HepG2 (cell line): ENCODE data around the gene ERF. TPM values are rescaled to one million over a fixed set of nuclear protein-coding genes. Genes with fewer than 3 reads are reported as not detected.

Experiments used
- BORCS8-MEF2B ChIP-seq: sonication (generic); formaldehyde crosslinking; IDR thresholded peaks from 2 replicates; pipeline ENCODE4 v1.8.0; 2022; ENCODE audit warnings: mild to moderate bottlenecking, missing genetic modification reagents
- EHMT2 ChIP-seq: fragments of 200-600 bp; sonication (generic); IDR thresholded peaks from 2 replicates; pipeline ENCODE4 v1.7.0; 2017; ENCODE audit warnings: antibody characterized with exemption, low read depth, low read length, borderline replicate concordance
- MTA3 ChIP-seq: sonication (generic); formaldehyde crosslinking; IDR thresholded peaks from 2 replicates; pipeline ENCODE4 v1.4.0; 2020; ENCODE audit warnings: missing genetic modification reagents
- REXO4 ChIP-seq: sonication (generic); formaldehyde crosslinking; IDR thresholded peaks from 2 replicates; pipeline ENCODE4 v1.8.0; 2022; ENCODE audit warnings: missing genetic modification reagents, mild to moderate bottlenecking, borderline replicate concordance
- RFX5 ChIP-seq: IDR thresholded peaks from 2 replicates; pipeline ENCODE4 v1.6.1; 2011; ENCODE audit warnings: low read depth, low read length, improper control_type of control experiment
- SCMH1 ChIP-seq: sonication (generic); formaldehyde crosslinking; IDR thresholded peaks from 2 replicates; pipeline ENCODE4 v1.9.0; 2021; ENCODE audit warnings: missing genetic modification reagents, mild to moderate bottlenecking, borderline replicate concordance
- SRSF4 ChIP-seq: fragments of 200-400 bp; formaldehyde crosslinking; IDR thresholded peaks from one replicate; pipeline ENCODE4 v1.6.1; 2018; ENCODE audit warnings: mild to moderate bottlenecking, low read depth, low read length, moderate library complexity; ENCODE audit not compliant: poor library complexity, severe bottlenecking
- ZFP41 ChIP-seq: sonication (generic); formaldehyde crosslinking; IDR thresholded peaks from 2 replicates; pipeline ENCODE4 v1.4.0; 2020; ENCODE audit warnings: mild to moderate bottlenecking, missing genetic modification reagents, borderline replicate concordance
- ZNF333 ChIP-seq: sonication (generic); formaldehyde crosslinking; IDR thresholded peaks from 2 replicates; pipeline ENCODE4 v1.4.0; 2020; ENCODE audit warnings: mild to moderate bottlenecking, missing genetic modification reagents, borderline replicate concordance
- ZNF749 ChIP-seq: sonication (generic); formaldehyde crosslinking; IDR thresholded peaks from 2 replicates; pipeline ENCODE4 v1.8.0; 2022; ENCODE audit warnings: mild to moderate bottlenecking, missing genetic modification reagents, moderate library complexity, borderline replicate concordance
- polyA plus RNA-seq, 8 experiments: library from polyadenylated mRNA; depleted of rRNA in 3 of 8; stranded (reverse) in 7 of 8; unstranded in 1 of 8; fragments of >200 nt; fragmentation: Illumina TruSeq in 4 of 8; extraction: Trizol in 4 of 8; gene quantifications; 2 replicates each; pipeline versions ENCODE4 v1.2.1 to v1.2.3, GENCODE V29; 2011 to 2016; ENCODE audit warnings: low read depth in 4 of 8, missing spikeins in 1 of 8, mixed read lengths in 1 of 8; ENCODE audit not compliant: insufficient read depth in 1 of 8
- total RNA-seq, 5 experiments: library from RNA; depleted of rRNA; stranded (reverse); fragments of >200 nt; fragmentation: Illumina TruSeq; extraction: Trizol; gene quantifications; 2 replicates each; pipeline ENCODE4 v1.2.3, GENCODE V29; 2016; ENCODE audit warnings: low read depth in 1 of 5
- TF ChIP-seq, protein P1 (sequence below), 2 experiments: IDR thresholded peaks; 2 replicates each; pipeline ENCODE4 v1.6.1; 2011 to 2012; ENCODE audit warnings: low read length in 2 of 2, borderline replicate concordance in 1 of 2, low read depth in 1 of 2, mild to moderate bottlenecking in 1 of 2, moderate library complexity in 1 of 2
- TF ChIP-seq, protein P2 (sequence below): sonication (generic); formaldehyde crosslinking; IDR thresholded peaks from 2 replicates; pipeline ENCODE4 v1.5.0; 2020; ENCODE audit warnings: mild to moderate bottlenecking, missing genetic modification reagents
- TF ChIP-seq, protein P3 (sequence below): sonication (generic); formaldehyde crosslinking; IDR thresholded peaks from 2 replicates; pipeline ENCODE4 v1.5.1; 2020; ENCODE audit warnings: missing genetic modification reagents, mild to moderate bottlenecking, borderline replicate concordance
- TF ChIP-seq, protein P4 (sequence below): sonication (generic); formaldehyde crosslinking; IDR thresholded peaks from 2 replicates; pipeline ENCODE4 v1.5.1; 2020; ENCODE audit warnings: missing genetic modification reagents, mild to moderate bottlenecking, borderline replicate concordance
- TF ChIP-seq, protein P5 (sequence below): sonication (generic); formaldehyde crosslinking; IDR thresholded peaks from 2 replicates; pipeline ENCODE4 v1.4.0; 2020; ENCODE audit warnings: missing genetic modification reagents, borderline replicate concordance

ERF gene
- total and polyA plus RNA-seq, 2 of the 13 experiments (the other 11 are each of a cell fraction or from before 2014, with no cell fraction given) = 67.1 to 69.9 TPM

DNA sequence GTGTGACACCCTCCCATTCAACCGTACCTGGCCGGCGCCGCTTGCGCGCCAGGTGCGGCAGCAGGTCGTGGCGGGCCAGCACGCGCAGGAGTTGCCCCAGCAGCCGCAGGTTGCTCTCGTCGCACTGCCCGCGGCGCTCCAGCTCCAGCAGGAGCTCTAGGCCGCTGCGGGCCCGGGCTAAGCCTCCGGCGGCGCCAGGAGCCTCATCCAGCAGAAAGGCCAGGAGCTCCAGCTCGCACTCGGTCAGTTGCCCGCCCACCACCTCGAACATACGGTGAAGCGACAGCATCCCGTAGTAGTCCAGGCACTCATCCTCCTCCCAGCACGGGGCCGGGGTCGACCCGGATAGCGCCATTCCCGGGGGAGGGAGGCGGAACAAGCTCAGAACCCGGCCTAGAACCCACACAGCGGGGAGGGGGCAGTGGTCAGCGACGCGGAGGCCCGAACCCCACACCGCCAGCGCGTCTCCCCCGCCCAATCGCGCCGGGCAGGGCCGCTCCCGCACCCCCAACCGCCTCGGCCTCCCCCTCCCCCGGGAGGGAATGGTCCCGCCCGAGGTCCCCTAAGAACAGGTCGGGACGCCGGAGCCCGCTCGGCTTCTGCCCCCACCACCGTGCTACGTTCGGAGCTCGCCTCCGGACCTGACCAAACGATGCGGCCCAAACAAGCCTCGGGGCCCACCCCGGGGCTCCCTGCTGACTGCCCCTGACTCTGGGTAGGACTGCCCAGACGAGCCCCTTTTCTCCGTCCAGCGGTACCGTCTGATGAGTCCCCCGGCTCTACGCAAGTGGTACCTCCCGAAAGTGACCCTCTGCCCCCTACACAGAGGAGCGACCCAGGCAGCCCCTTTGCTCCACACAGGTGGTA is 38.0 kb downstream of the ERF start (continued):
- TF ChIP-seq, protein P1, sequence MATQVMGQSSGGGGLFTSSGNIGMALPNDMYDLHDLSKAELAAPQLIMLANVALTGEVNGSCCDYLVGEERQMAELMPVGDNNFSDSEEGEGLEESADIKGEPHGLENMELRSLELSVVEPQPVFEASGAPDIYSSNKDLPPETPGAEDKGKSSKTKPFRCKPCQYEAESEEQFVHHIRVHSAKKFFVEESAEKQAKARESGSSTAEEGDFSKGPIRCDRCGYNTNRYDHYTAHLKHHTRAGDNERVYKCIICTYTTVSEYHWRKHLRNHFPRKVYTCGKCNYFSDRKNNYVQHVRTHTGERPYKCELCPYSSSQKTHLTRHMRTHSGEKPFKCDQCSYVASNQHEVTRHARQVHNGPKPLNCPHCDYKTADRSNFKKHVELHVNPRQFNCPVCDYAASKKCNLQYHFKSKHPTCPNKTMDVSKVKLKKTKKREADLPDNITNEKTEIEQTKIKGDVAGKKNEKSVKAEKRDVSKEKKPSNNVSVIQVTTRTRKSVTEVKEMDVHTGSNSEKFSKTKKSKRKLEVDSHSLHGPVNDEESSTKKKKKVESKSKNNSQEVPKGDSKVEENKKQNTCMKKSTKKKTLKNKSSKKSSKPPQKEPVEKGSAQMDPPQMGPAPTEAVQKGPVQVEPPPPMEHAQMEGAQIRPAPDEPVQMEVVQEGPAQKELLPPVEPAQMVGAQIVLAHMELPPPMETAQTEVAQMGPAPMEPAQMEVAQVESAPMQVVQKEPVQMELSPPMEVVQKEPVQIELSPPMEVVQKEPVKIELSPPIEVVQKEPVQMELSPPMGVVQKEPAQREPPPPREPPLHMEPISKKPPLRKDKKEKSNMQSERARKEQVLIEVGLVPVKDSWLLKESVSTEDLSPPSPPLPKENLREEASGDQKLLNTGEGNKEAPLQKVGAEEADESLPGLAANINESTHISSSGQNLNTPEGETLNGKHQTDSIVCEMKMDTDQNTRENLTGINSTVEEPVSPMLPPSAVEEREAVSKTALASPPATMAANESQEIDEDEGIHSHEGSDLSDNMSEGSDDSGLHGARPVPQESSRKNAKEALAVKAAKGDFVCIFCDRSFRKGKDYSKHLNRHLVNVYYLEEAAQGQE (IDR thresholded peaks at IDR 0.05; ENCODE audit: borderline replicate concordance in 1 of 2, low read depth in 1 of 2, low read length in 2 of 2) = no peak
- TF ChIP-seq, protein P2, sequence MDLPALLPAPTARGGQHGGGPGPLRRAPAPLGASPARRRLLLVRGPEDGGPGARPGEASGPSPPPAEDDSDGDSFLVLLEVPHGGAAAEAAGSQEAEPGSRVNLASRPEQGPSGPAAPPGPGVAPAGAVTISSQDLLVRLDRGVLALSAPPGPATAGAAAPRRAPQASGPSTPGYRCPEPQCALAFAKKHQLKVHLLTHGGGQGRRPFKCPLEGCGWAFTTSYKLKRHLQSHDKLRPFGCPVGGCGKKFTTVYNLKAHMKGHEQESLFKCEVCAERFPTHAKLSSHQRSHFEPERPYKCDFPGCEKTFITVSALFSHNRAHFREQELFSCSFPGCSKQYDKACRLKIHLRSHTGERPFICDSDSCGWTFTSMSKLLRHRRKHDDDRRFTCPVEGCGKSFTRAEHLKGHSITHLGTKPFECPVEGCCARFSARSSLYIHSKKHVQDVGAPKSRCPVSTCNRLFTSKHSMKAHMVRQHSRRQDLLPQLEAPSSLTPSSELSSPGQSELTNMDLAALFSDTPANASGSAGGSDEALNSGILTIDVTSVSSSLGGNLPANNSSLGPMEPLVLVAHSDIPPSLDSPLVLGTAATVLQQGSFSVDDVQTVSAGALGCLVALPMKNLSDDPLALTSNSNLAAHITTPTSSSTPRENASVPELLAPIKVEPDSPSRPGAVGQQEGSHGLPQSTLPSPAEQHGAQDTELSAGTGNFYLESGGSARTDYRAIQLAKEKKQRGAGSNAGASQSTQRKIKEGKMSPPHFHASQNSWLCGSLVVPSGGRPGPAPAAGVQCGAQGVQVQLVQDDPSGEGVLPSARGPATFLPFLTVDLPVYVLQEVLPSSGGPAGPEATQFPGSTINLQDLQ = no peak
- TF ChIP-seq, protein P3, sequence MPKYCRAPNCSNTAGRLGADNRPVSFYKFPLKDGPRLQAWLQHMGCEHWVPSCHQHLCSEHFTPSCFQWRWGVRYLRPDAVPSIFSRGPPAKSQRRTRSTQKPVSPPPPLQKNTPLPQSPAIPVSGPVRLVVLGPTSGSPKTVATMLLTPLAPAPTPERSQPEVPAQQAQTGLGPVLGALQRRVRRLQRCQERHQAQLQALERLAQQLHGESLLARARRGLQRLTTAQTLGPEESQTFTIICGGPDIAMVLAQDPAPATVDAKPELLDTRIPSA (CRISPR knock-in tag) = no peak
- TF ChIP-seq SCMH1 (no peak), SRSF4 (no peak), ZNF749 (CRISPR knock-in tag) (no peak; the same call in 1 of the 2 replicates), ZFP41 (CRISPR knock-in tag) (no peak), ZNF333 (CRISPR knock-in tag) (no peak), RFX5 (no peak), REXO4 (no peak), BORCS8-MEF2B (CRISPR knock-in tag) (no peak), EHMT2 (no peak), MTA3 (no peak)
- TF ChIP-seq, protein P4, sequence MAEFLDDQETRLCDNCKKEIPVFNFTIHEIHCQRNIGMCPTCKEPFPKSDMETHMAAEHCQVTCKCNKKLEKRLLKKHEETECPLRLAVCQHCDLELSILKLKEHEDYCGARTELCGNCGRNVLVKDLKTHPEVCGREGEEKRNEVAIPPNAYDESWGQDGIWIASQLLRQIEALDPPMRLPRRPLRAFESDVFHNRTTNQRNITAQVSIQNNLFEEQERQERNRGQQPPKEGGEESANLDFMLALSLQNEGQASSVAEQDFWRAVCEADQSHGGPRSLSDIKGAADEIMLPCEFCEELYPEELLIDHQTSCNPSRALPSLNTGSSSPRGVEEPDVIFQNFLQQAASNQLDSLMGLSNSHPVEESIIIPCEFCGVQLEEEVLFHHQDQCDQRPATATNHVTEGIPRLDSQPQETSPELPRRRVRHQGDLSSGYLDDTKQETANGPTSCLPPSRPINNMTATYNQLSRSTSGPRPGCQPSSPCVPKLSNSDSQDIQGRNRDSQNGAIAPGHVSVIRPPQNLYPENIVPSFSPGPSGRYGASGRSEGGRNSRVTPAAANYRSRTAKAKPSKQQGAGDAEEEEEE = no peak
- TF ChIP-seq, protein P5, sequence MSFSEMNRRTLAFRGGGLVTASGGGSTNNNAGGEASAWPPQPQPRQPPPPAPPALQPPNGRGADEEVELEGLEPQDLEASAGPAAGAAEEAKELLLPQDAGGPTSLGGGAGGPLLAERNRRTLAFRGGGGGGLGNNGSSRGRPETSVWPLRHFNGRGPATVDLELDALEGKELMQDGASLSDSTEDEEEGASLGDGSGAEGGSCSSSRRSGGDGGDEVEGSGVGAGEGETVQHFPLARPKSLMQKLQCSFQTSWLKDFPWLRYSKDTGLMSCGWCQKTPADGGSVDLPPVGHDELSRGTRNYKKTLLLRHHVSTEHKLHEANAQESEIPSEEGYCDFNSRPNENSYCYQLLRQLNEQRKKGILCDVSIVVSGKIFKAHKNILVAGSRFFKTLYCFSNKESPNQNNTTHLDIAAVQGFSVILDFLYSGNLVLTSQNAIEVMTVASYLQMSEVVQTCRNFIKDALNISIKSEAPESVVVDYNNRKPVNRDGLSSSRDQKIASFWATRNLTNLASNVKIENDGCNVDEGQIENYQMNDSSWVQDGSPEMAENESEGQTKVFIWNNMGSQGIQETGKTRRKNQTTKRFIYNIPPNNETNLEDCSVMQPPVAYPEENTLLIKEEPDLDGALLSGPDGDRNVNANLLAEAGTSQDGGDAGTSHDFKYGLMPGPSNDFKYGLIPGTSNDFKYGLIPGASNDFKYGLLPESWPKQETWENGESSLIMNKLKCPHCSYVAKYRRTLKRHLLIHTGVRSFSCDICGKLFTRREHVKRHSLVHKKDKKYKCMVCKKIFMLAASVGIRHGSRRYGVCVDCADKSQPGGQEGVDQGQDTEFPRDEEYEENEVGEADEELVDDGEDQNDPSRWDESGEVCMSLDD (CRISPR knock-in tag) = 0 out of 2 replicates have a peak, but pooled peaks have one; percentile 16
